HEK293 (cell line): Measurements from ENCODE around the gene LYSMD3.

Source experiments
- CTCF ChIA-PET: fragments of 350-600 bp; formaldehyde crosslinking; extraction: SDS; loops from one replicate; lab custom pipeline; 2021; ENCODE audit warnings: antibody characterized with exemption; lab: Yijun Ruan, JAX
- POLR2A ChIA-PET: fragments of 300-600 bp; formaldehyde crosslinking; extraction: SDS; loops from one replicate; lab custom pipeline; 2020; ENCODE audit warnings: antibody characterized with exemption, inconsistent platforms; lab: Yijun Ruan, JAX
- H3K27ac ChIP-seq: fragments of 200-500 bp; sonication (Bioruptor generic); 2 replicates; pipeline ENCODE4 v1.5.1; 2014; ENCODE audit warnings: low read depth, low read length, control low read depth, inconsistent platforms; ENCODE audit errors: extremely low read depth
- H3K36me3 ChIP-seq, 2 experiments: fragments of 200-500 bp in 1 of 2; sonication (Bioruptor generic) in 1 of 2; 1 replicate in 1 of 2; 2 replicates in 1 of 2; pipeline ENCODE4 v1.5.1; 2014 to 2017; ENCODE audit warnings: inconsistent platforms in 2 of 2, low read length in 2 of 2; ENCODE audit not compliant: control insufficient read depth in 2 of 2, insufficient read depth in 1 of 2
- H3K4me1 ChIP-seq: fragments of 200-500 bp; sonication (Bioruptor generic); 2 replicates; pipeline ENCODE4 v1.5.1; 2014; ENCODE audit warnings: mild to moderate bottlenecking, low read length, inconsistent platforms; ENCODE audit not compliant: control insufficient read depth, insufficient read depth
- H3K4me3 ChIP-seq: 2 replicates; pipeline ENCODE4 v1.5.1; 2011; ENCODE audit warnings: low read depth, mild to moderate bottlenecking, control low read depth, low read length, moderate library complexity
- H3K9me3 ChIP-seq: fragments of 200-500 bp; sonication (Bioruptor generic); 2 replicates; pipeline ENCODE4 v1.5.1; 2014; ENCODE audit warnings: low read depth, low read length, inconsistent platforms; ENCODE audit not compliant: control insufficient read depth, insufficient read depth
- KLF1 ChIP-seq: fragments of 450-650 bp; formaldehyde crosslinking; IDR thresholded peaks from 2 replicates; pipeline ENCODE4 v1.5.1; 2016; ENCODE audit warnings: missing biosample characterization, missing genetic modification characterization
- SETDB1 ChIP-seq: IDR thresholded peaks from one replicate; pipeline ENCODE4 v1.6.1; 2017; ENCODE audit warnings: mild to moderate bottlenecking, low read length, moderate library complexity, mixed read lengths; ENCODE audit not compliant: insufficient read length
- SP3 ChIP-seq: fragments of 450-650 bp; formaldehyde crosslinking; IDR thresholded peaks from 2 replicates; pipeline ENCODE4 v1.5.1; 2016; ENCODE audit warnings: missing biosample characterization, missing genetic modification characterization
- ZBTB49 ChIP-seq: fragments of 450-650 bp; formaldehyde crosslinking; IDR thresholded peaks from 2 replicates; pipeline ENCODE4 v1.5.1; 2016; ENCODE audit warnings: missing biosample characterization, missing genetic modification characterization, low read depth
- ZNF112 ChIP-seq: fragments of 450-650 bp; formaldehyde crosslinking; IDR thresholded peaks from 2 replicates; pipeline ENCODE4 v1.5.0; 2017; ENCODE audit warnings: missing biosample characterization, missing genetic modification characterization
- ZNF248 ChIP-seq: fragments of 450-650 bp; formaldehyde crosslinking; IDR thresholded peaks from 2 replicates; pipeline ENCODE4 v1.5.1; 2017; ENCODE audit warnings: missing biosample characterization, missing genetic modification characterization
- ZNF335 ChIP-seq: fragments of 450-650 bp; formaldehyde crosslinking; conservative IDR thresholded peaks from 2 replicates; pipeline ENCODE4 v1.5.1; 2016; ENCODE audit warnings: missing biosample characterization, missing genetic modification characterization
- ZNF518A ChIP-seq: fragments of 450-650 bp; formaldehyde crosslinking; conservative IDR thresholded peaks from 2 replicates; pipeline ENCODE4 v1.5.1; 2016; ENCODE audit warnings: low read depth, missing biosample characterization, missing genetic modification characterization
- ZNF600 ChIP-seq: fragments of 450-650 bp; formaldehyde crosslinking; IDR thresholded peaks from 2 replicates; pipeline ENCODE4 v1.5.1; 2016; ENCODE audit warnings: missing biosample characterization, missing genetic modification characterization
- ZSCAN23 ChIP-seq: fragments of 450-650 bp; formaldehyde crosslinking; IDR thresholded peaks from 2 replicates; pipeline ENCODE4 v1.5.1; 2016; ENCODE audit warnings: missing biosample characterization, missing genetic modification characterization
- TF ChIP-seq, protein P1 (sequence below): fragments of 450-650 bp; IDR thresholded peaks from 2 replicates; pipeline ENCODE4 v1.5.1; 2018; ENCODE audit warnings: missing biosample characterization, missing genetic modification characterization
- TF ChIP-seq, protein P2 (sequence below): fragments of 450-650 bp; formaldehyde crosslinking; IDR thresholded peaks from 2 replicates; pipeline ENCODE4 v1.5.1; 2016; ENCODE audit warnings: missing biosample characterization, missing genetic modification characterization
- TF ChIP-seq, protein P3 (sequence below): fragments of 450-650 bp; formaldehyde crosslinking; IDR thresholded peaks from 2 replicates; pipeline ENCODE4 v1.5.1; 2017; ENCODE audit warnings: missing biosample characterization, missing genetic modification characterization

Gene LYSMD3

DNA sequence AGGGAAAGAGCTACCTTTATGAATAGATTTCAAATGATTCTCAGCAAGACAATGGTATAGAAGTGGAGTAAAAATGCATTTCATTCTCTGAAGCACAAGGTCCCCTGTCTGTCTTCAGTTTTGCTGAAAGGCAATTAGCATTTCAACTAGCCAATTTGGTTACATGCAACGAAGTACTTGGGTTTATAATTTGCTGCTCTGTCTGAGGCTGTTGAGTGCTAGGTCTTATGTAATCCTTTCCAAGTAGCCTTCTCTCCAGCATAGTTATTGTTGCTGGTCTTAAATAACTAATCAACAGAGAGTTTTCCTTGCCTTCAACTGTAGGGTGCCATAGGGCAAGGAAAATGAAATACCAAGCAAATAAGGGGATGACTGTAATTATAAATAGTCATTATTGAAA, 33.7 kb upstream of the LYSMD3 start (continued):
- no peak for TF ChIP-seq ZNF518A (tag by site-specific recombination)
- TF ChIP-seq, protein P1, sequence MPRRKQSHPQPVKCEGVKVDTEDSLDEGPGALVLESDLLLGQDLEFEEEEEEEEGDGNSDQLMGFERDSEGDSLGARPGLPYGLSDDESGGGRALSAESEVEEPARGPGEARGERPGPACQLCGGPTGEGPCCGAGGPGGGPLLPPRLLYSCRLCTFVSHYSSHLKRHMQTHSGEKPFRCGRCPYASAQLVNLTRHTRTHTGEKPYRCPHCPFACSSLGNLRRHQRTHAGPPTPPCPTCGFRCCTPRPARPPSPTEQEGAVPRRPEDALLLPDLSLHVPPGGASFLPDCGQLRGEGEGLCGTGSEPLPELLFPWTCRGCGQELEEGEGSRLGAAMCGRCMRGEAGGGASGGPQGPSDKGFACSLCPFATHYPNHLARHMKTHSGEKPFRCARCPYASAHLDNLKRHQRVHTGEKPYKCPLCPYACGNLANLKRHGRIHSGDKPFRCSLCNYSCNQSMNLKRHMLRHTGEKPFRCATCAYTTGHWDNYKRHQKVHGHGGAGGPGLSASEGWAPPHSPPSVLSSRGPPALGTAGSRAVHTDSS (tag by site-specific recombination), result no peak
- TF ChIP-seq ZSCAN23 (tag by site-specific recombination), result no peak
- TF ChIP-seq ZBTB49 (tag by site-specific recombination), result no peak
- TF ChIP-seq SETDB1, result peak; percentile 15

GRCh38 chr5:90562341-90562740, 33.0 kb upstream of the LYSMD3 start:
- Histone ChIP-seq H3K27ac (peak overlapping the region; percentile 65), H3K9me3 (no peaks in the 10 kb centered on the region), H3K4me1 (peaks cover 34% of the 10 kb centered on the region), H3K36me3 (no peaks in the 10 kb centered on the region), H3K4me3 (no peak overlapping the region)
- POLR2A ChIA-PET, result interaction anchor here (1.0 to 1.1 kb wide), 2 partner anchors 12 to 152 kb away, joined by 3 to 5 read pairs; partner anchors contain the start of gene CETN3
- TF ChIP-seq, protein P2, sequence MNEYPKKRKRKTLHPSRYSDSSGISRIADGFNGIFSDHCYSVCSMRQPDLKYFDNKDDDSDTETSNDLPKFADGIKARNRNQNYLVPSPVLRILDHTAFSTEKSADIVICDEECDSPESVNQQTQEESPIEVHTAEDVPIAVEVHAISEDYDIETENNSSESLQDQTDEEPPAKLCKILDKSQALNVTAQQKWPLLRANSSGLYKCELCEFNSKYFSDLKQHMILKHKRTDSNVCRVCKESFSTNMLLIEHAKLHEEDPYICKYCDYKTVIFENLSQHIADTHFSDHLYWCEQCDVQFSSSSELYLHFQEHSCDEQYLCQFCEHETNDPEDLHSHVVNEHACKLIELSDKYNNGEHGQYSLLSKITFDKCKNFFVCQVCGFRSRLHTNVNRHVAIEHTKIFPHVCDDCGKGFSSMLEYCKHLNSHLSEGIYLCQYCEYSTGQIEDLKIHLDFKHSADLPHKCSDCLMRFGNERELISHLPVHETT (tag by site-specific recombination), result no peak
- TF ChIP-seq ZNF600 (tag by site-specific recombination), result peak; percentile 88
- peak; percentile 31; the same call in 1 of the 2 replicates for TF ChIP-seq ZNF335
- TF ChIP-seq ZNF248, result no peak
- TF ChIP-seq SP3, result peak; percentile 50
- peak; percentile 44; the same call in 1 of the 2 replicates for TF ChIP-seq KLF1
- CTCF ChIA-PET, result interaction anchor here (0.5 to 1.6 kb wide), 2 partner anchors 12 to 32 kb away, joined by 4 to 5 read pairs; no protein-coding TSS in a partner anchor

GRCh38 chr5:90561766-90562165, 32.4 kb upstream of the LYSMD3 start:
- ChIA-PET POLR2A (interaction anchor here (1.0 to 1.1 kb wide), 2 partner anchors 11 to 152 kb away, joined by 3 to 5 read pairs; partner anchors contain the start of gene CETN3), CTCF (interaction anchor here (1.6 kb wide), 1 partner anchor 31 kb away, joined by 5 read pairs; no protein-coding TSS in a partner anchor)
- peaks cover 36% of the 10 kb centered on the region for H3K4me1 ChIP-seq
- TF ChIP-seq, protein P3, sequence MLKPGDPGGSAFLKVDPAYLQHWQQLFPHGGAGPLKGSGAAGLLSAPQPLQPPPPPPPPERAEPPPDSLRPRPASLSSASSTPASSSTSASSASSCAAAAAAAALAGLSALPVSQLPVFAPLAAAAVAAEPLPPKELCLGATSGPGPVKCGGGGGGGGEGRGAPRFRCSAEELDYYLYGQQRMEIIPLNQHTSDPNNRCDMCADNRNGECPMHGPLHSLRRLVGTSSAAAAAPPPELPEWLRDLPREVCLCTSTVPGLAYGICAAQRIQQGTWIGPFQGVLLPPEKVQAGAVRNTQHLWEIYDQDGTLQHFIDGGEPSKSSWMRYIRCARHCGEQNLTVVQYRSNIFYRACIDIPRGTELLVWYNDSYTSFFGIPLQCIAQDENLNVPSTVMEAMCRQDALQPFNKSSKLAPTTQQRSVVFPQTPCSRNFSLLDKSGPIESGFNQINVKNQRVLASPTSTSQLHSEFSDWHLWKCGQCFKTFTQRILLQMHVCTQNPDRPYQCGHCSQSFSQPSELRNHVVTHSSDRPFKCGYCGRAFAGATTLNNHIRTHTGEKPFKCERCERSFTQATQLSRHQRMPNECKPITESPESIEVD (tag by site-specific recombination), result peak; percentile 34; the same call in 1 of the 2 replicates
- TF ChIP-seq ZNF112 (tag by site-specific recombination), result no peak
- no peaks in the 10 kb centered on the region for H3K9me3 ChIP-seq
- no peak overlapping the region for H3K4me3 ChIP-seq
- peak overlapping the region; percentile 65 for H3K27ac ChIP-seq
- no peaks in the 10 kb centered on the region for H3K36me3 ChIP-seq
